ENCODE measurements around the gene HAO1.
"Not testable (repeated sequence)": the region's sequence is repeated elsewhere in the genome, so short reads cannot be mapped to it uniquely, and the experiment has no call there.

Gene HAO1

DNA sequence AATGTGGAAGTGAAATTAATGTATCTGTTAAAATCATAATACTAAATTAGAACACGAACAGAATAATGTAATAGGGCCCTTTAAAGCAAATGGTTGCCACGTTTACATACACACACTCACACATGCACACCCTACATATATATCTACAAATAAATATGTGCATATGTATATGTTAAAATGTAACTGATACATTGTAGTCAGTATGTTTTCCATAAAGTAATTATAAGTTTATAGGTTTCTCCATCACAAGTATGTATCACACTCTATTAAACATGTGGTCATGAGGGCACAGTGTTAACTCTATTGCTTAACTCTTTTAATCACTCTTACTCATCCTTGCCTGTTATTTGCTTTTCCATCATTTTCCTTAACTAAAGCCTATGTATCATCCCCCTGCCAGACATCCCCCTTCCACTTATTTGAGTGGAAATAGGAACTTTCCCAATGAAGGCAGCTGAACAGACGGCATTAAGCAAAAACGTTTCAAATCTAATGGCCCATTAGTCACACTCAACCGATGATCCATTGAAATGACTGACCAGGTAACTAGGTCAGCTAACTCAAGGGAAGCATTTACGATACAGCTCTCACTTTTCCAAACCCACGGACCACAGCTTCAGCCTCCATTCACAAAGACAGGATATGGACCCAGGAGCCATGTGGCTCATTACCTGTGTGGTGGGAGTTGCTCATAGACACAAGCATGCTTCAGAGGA, 89.3 kb downstream of the HAO1 start:
- no peak for DNase-seq

GRCh38 chr20:7849675-7850074, 90.6 kb downstream of the HAO1 start:
- no peak for DNase-seq

DNA sequence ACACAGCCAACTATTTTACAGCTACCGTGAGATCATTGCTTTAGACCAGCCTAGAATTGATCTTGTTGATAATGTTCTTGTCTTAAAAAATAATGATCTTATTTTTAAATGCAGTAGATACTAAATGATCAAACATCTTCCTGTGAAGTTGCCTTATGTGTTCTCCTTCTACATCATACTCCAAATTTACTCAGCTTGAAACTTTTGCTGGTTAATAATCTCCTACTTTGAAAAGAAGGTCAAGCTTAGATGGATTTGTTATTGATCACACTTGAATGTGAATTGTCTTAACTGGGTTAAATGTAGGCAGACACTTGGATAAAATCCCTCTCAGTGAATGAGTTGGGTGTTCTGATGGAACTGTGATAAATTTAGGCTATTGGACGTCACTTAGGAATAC, 91.9 kb downstream of the HAO1 start:
- DNase-seq: no peak

DNA sequence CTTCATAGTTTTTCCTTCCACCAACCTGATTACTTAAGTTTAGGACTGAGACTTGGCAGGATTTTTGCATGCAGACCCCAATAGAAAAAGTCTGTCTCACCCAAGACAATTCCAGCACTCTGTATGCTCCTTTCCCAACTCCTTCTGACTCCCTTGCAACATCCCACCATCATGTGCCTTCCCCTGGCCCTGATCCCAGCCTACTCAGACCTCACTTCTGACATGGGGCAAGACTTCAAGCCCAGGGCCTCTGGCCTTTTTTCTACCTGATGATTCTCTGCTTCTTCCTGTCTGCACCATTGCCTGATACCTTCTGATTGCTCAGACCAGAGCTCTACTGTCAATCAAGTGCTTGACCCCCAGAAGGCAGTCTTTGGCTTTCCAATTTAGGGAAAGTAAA, 96.6 kb downstream of the HAO1 start:
- no peak for DNase-seq

DNA sequence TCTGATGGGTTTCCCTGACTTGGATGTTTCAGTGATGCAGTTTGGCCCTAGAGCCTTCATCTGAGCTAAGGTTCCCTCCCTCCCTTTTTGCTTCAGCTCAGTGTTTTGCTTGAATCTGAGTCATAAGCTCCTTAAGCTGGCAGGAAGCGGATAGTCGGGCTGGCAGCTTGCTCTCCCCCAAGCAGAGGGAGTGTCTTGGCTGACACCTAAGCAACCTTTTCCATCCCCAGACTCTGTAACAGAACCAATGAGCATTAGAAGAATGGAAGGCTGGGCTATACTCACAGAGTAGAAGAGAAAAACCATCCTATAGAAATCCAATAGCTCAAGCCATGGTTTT, 98.3 kb downstream of the HAO1 start:
- DNase-seq: peak in 1 of 2 experiments; percentile 44

DNA sequence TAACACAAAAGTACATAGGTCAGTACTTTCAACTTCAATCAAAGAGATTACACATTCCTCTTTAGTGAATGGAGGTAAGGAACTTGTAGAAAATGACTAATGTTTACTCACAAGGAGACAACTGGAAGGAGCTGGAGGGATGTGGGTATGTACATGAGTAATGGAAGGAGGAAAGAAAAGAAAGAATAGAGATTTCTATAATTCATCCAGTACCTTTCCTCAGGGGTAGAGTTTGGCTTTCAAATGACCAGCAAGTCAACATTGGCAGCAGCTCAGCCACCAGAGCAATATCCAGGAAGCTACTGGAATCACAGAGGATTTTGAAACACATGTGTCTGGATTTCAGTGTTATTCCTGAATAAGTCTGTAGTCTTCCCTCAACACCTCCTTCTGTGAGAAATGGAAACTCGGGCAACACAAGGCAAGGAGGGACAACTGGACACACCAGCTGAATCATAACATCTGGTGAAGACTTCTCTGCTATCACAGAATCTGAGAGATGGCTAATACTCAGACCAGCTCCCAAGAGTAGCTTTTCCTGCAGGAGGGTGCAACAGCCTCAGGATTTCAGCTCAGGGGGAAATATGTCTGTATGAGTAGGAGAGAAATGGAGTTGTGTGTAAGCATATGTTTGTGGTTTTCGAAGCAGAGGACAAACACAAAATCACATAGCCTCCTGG, 98.8 kb downstream of the HAO1 start:
- no peak for DNase-seq

GRCh38 chr20:7836076-7836475, 104.2 kb downstream of the HAO1 start:
- peak in 1 of 2 experiments; percentile 58 for DNase-seq

DNA sequence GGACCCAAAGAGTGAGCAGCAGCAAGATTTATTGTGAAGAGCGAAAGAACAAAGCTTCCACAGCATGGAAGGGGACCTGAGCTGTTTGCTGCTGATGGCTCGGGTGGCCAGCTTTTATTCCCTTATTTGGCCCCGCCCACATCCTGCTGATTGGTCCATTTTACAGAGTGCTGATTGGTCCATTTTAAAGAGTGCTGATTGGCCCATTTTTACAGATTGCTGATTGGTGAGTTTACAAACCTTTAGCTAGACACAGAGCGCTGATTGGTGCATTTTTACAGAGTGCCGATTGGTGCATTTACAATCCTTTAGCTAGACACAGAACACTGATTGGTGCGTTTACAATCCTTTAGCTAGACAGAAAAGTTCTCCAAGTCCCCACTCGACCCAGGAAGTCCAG, 105.8 kb downstream of the HAO1 start:
- DNase-seq: not testable (repeated sequence)
